K562 (cell line): Measurements from ENCODE around the gene SH3BP2. TPM values are rescaled to one million over a fixed set of nuclear protein-coding genes. Genes with fewer than 3 reads are reported as not detected.

Source experiments
- BACH1 ChIP-seq: fragments of 200-800 bp; sonication (Bioruptor generic); IDR thresholded peaks from 2 replicates; pipeline ENCODE4 v1.6.1; 2016; ENCODE audit warnings: missing genetic modification characterization, missing compliant biosample characterization
- DDX20 ChIP-seq: fragments of 450-650 bp; IDR thresholded peaks from 2 replicates; pipeline ENCODE4 v1.6.1; 2016; ENCODE audit warnings: missing genetic modification characterization, low read depth, mild to moderate bottlenecking, missing compliant biosample characterization, moderate library complexity
- EGR1 ChIP-seq: fragments of 450-650 bp; conservative IDR thresholded peaks from 2 replicates; pipeline ENCODE4 v1.6.1; 2017; ENCODE audit warnings: mild to moderate bottlenecking
- FOSL1 ChIP-seq: fragments of 200-800 bp; sonication (Bioruptor generic); conservative IDR thresholded peaks from 2 replicates; pipeline ENCODE4 v1.6.1; 2016; ENCODE audit warnings: missing genetic modification characterization, missing compliant biosample characterization
- JUND ChIP-seq, 2 experiments: IDR thresholded peaks; 2 replicates in 1 of 2; 3 replicates in 1 of 2; pipeline ENCODE4 v1.6.1; 2011; ENCODE audit warnings: borderline replicate concordance in 2 of 2, low read depth in 2 of 2, low read length in 2 of 2, improper control_type of control experiment in 1 of 2, missing biosample characterization in 1 of 2, missing genetic modification characterization in 1 of 2, missing genetic modification reagents in 1 of 2
- NFE2 ChIP-seq: IDR thresholded peaks from 2 replicates; pipeline ENCODE4 v1.6.1; 2014; ENCODE audit warnings: antibody characterized with exemption, low read depth
- TAL1 ChIP-seq: fragments of 450-650 bp; IDR thresholded peaks from 2 replicates; pipeline ENCODE4 v1.6.1; 2016; ENCODE audit warnings: mild to moderate bottlenecking
- ZNF184 ChIP-seq: sonication (generic); formaldehyde crosslinking; IDR thresholded peaks from 2 replicates; pipeline ENCODE4 v1.5.0; 2020; ENCODE audit warnings: missing genetic modification reagents
- polyA plus RNA-seq, 8 experiments: library from polyadenylated mRNA; depleted of rRNA in 4 of 8; stranded (reverse) in 5 of 8; unstranded in 3 of 8; fragments of >200 nt; fragmentation: Nextera tagmentation in 2 of 8; fragmentation: Illumina TruSeq in 1 of 8; extraction: Ambion mirVana in 2 of 8; extraction: Trizol in 1 of 8; gene quantifications; 2 replicates each; pipeline versions ENCODE4 v1.2.1 to v1.2.3, GENCODE V29; 2011 to 2014; ENCODE audit warnings: inconsistent platforms in 1 of 8, missing spikeins in 1 of 8
- total RNA-seq, 7 experiments: library from RNA; depleted of rRNA in 6 of 7; stranded (reverse); fragments of >200 nt in 6 of 7; fragmentation: Illumina TruSeq in 2 of 7; extraction: Trizol in 2 of 7; gene quantifications; 2 replicates each; pipeline versions ENCODE4 v1.2.1 to v1.2.3, GENCODE V29; 2011 to 2021; ENCODE audit warnings: low replicate concordance in 1 of 7
- TF ChIP-seq, protein P1 (sequence below), 2 experiments: fragments of 450-650 bp; IDR thresholded peaks; 2 replicates each; pipeline ENCODE4 v1.6.1; 2016; ENCODE audit warnings: mild to moderate bottlenecking in 2 of 2, borderline replicate concordance in 1 of 2, low read depth in 1 of 2, moderate library complexity in 1 of 2
- TF ChIP-seq, protein P2 (sequence below): fragments of 250-450 bp; sonication (Bioruptor Pico); IDR thresholded peaks from 2 replicates; pipeline ENCODE4 v1.8.0; 2021; ENCODE audit warnings: moderate library complexity, mild to moderate bottlenecking, inconsistent platforms
- TF ChIP-seq, protein P3 (sequence below): sonication (generic); formaldehyde crosslinking; IDR thresholded peaks from 2 replicates; pipeline ENCODE4 v1.8.0; 2022; ENCODE audit warnings: mild to moderate bottlenecking, missing genetic modification reagents
- TF ChIP-seq, protein P4 (sequence below): fragments of 200-800 bp; sonication (Bioruptor generic); IDR thresholded peaks from 2 replicates; pipeline ENCODE4 v1.6.1; 2017; ENCODE audit warnings: missing genetic modification characterization, missing compliant biosample characterization
- TF ChIP-seq, protein P5 (sequence below): sonication (generic); formaldehyde crosslinking; IDR thresholded peaks from 2 replicates; pipeline ENCODE4 v1.9.0; 2022; ENCODE audit warnings: mild to moderate bottlenecking, missing genetic modification reagents

Gene SH3BP2
- total and polyA plus RNA-seq, 9 of the 15 experiments (the other 6 are each of a cell fraction or from before 2014, with no cell fraction given), result 0.34 to 16.0 (median 5.1) TPM

DNA sequence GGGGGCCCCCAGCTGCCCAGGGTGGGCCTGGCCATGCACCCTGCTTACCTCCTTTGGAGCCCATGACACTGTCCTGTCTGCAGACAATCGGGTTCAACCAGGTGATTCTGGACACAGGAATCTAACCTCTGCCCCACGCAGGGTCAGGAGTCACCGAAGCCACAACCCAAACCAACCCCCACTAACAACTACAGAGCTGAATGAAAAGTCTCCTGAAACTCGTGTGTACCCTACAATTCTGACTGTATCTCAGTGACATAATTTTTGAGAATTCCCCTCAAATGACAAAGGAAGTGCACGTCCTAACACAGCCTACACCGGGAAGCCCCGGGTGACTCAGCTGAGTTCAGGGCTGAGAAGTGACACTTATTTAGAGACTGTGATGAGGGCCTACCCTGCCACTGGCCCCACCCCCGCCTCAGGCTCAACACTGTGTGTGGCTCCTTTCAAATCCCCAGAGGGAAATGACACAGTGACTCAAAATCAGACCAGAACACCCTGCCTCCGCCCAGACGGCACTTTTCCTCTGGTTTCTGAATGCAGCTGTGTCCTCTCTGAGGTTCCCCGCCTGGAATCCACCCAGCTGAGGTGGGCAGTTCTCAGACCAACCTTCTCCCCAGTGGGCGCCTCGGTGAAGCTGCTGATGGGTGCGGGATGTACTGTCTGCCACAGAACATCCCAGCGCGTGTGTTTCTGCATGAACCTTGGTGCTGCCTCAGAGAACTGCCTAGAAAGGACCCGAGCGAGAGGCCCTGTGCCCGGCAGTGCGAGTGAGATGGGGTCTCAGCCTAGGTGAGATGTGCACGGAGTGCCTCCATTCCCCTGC is 46.7 kb upstream of the SH3BP2 start (continued):
- TF ChIP-seq, protein P1, sequence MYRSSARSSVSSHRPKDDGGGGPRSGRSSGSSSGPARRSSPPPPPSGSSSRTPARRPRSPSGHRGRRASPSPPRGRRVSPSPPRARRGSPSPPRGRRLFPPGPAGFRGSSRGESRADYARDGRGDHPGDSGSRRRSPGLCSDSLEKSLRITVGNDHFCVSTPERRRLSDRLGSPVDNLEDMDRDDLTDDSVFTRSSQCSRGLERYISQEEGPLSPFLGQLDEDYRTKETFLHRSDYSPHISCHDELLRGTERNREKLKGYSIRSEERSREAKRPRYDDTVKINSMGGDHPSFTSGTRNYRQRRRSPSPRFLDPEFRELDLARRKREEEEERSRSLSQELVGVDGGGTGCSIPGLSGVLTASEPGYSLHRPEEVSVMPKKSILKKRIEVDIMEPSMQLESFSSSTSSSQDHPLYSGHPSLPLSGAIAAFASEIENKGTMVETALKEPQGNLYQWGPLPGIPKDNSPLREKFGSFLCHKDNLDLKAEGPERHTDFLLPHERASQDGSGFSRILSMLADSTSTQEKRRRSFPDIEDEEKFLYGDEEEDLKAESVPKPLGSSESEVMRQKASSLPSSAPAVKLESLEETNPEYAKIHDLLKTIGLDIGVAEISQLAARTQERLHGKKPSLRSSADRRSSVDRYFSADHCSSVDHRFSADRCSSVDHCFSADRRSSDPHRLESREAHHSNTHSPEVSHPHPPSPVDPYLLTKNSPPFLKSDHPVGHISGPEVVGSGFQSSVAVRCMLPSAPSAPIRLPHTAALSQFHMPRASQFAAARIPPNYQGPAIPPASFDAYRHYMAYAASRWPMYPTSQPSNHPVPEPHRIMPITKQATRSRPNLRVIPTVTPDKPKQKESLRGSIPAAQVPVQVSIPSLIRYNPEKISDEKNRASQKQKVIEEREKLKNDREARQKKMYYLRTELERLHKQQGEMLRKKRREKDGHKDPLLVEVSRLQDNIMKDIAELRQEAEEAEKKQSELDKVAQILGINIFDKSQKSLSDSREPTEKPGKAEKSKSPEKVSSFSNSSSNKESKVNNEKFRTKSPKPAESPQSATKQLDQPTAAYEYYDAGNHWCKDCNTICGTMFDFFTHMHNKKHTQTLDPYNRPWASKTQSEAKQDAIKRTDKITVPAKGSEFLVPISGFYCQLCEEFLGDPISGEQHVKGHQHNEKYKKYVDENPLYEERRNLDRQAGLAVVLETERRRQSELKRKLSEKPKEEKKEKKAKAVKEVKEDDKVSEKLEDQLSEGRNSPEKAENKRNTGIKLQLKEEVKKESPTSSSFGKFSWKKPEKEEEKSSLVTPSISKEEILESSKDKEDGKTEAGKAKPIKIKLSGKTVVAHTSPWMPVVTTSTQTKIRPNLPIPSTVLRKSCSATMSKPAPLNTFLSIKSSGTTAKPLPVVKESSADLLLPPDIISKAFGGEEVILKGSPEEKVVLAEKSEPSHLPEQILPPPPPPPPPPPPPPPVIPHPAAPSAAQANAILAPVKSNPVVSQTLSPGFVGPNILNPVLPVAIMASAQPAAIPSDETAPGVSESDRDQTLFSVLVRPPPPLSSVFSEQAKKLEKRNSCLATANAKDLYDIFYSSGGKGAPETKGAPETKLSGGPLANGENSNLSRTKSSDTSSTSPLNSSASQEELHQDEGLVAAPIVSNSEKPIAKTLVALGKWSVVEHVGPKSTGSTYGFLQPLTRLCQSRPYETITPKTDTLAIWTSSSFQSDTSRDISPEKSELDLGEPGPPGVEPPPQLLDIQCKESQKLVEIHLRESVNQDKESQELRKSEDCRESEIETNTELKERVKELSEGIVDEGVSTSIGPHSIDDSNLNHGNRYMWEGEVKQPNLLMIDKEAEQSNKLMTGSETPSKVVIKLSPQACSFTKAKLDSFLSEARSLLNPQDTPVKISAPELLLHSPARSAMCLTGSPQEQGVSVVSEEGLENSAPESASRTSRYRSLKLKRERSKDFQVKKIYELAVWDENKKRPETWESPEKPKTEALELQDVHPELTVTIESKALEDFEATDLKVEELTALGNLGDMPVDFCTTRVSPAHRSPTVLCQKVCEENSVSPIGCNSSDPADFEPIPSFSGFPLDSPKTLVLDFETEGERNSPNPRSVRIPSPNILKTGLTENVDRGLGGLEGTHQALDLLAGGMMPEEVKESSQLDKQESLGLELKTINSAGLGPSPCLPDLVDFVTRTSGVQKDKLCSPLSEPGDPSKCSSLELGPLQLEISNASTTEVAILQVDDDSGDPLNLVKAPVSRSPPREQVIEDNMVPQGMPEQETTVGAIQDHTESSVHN (IDR thresholded peaks at IDR 0.05; ENCODE audit: borderline replicate concordance in 1 of 2, low read depth in 1 of 2), result no peak
- TF ChIP-seq, protein P2, sequence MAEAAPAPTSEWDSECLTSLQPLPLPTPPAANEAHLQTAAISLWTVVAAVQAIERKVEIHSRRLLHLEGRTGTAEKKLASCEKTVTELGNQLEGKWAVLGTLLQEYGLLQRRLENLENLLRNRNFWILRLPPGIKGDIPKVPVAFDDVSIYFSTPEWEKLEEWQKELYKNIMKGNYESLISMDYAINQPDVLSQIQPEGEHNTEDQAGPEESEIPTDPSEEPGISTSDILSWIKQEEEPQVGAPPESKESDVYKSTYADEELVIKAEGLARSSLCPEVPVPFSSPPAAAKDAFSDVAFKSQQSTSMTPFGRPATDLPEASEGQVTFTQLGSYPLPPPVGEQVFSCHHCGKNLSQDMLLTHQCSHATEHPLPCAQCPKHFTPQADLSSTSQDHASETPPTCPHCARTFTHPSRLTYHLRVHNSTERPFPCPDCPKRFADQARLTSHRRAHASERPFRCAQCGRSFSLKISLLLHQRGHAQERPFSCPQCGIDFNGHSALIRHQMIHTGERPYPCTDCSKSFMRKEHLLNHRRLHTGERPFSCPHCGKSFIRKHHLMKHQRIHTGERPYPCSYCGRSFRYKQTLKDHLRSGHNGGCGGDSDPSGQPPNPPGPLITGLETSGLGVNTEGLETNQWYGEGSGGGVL (CRISPR knock-in tag), result no peak
- TF ChIP-seq ZNF184 (CRISPR knock-in tag) (no peak), TAL1 (no peak), FOSL1 (0 out of 2 replicates have a peak, but pooled peaks have one; percentile 20), NFE2 (0 out of 2 replicates have a peak, but pooled peaks have one; percentile 31), BACH1 (no peak), DDX20 (no peak), JUND (IDR thresholded peaks at IDR 0.05; ENCODE audit: borderline replicate concordance, low read depth, low read length) (peak; percentile 18; the same call in 1 of the 2 replicates), JUND (tag; IDR thresholded peaks at IDR 0.05; ENCODE audit: borderline replicate concordance, low read depth, low read length) (0 out of 3 replicates have a peak, but pooled peaks have one; percentile 34), EGR1 (0 out of 2 replicates have a peak, but pooled peaks have one; percentile 13)
- TF ChIP-seq, protein P3, sequence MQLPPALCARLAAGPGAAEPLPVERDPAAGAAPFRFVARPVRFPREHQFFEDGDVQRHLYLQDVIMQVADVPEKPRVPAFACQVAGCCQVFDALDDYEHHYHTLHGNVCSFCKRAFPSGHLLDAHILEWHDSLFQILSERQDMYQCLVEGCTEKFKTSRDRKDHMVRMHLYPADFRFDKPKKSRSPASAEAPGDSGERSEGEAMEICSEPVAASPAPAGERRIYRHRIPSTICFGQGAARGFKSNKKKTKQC (CRISPR knock-in tag), result no peak
- TF ChIP-seq, protein P4, sequence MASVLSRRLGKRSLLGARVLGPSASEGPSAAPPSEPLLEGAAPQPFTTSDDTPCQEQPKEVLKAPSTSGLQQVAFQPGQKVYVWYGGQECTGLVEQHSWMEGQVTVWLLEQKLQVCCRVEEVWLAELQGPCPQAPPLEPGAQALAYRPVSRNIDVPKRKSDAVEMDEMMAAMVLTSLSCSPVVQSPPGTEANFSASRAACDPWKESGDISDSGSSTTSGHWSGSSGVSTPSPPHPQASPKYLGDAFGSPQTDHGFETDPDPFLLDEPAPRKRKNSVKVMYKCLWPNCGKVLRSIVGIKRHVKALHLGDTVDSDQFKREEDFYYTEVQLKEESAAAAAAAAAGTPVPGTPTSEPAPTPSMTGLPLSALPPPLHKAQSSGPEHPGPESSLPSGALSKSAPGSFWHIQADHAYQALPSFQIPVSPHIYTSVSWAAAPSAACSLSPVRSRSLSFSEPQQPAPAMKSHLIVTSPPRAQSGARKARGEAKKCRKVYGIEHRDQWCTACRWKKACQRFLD, result no peak
- TF ChIP-seq, protein P5, sequence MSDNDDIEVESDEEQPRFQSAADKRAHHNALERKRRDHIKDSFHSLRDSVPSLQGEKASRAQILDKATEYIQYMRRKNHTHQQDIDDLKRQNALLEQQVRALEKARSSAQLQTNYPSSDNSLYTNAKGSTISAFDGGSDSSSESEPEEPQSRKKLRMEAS (CRISPR knock-in tag), result no peak
